Mucosa of rectum (tissue), 2 donors: ENCODE measurements around the gene PRSS8.
"Not testable (repeated sequence)": the region's sequence is repeated elsewhere in the genome, so short reads cannot be mapped to it uniquely, and the experiment has no call there.

Source experiments
- H3K27ac ChIP-seq, 2 donors: one replicate each; pipeline ENCODE4 v1.7.0; 2013; ENCODE audit warnings: inconsistent platforms in 2 of 2, low read depth in 2 of 2, low read length in 2 of 2
- H3K27me3 ChIP-seq, 2 donors: one replicate each; pipeline ENCODE4 v1.7.0; 2013; ENCODE audit warnings: low read length in 2 of 2; ENCODE audit not compliant: control insufficient read depth in 2 of 2, insufficient read depth in 2 of 2
- H3K36me3 ChIP-seq, 2 donors: one replicate each; pipeline ENCODE4 v1.7.0; 2013; ENCODE audit warnings: low read length in 2 of 2; ENCODE audit not compliant: control insufficient read depth in 2 of 2, insufficient read depth in 2 of 2
- H3K4me1 ChIP-seq, 2 donors: one replicate each; pipeline ENCODE4 v1.7.0; 2013; ENCODE audit warnings: low read length in 2 of 2, mild to moderate bottlenecking in 1 of 2; ENCODE audit not compliant: control insufficient read depth in 2 of 2, insufficient read depth in 2 of 2
- H3K4me3 ChIP-seq, 2 donors: one replicate each; pipeline ENCODE4 v1.7.0; 2013; ENCODE audit warnings: low read length in 2 of 2
- H3K9ac ChIP-seq, 2 donors: one replicate each; pipeline ENCODE4 v1.7.0; 2013; ENCODE audit warnings: low read length in 2 of 2, low read depth in 1 of 2, mild to moderate bottlenecking in 1 of 2
- H3K9me3 ChIP-seq, 2 donors: one replicate each; pipeline ENCODE4 v1.7.0; 2013; ENCODE audit warnings: low read length in 2 of 2; ENCODE audit not compliant: control insufficient read depth in 2 of 2
- donor health status: healthy.
- donor health status: Normal muscosa, but diverticular disease.

The PRSS8 gene

GRCh38 chr16:31168848-31169247 lies 33.3 kb upstream of the PRSS8 start:
- H3K9ac ChIP-seq, result no peak overlapping the region
- H3K4me1 ChIP-seq, result no peaks in the 10 kb centered on the region
- no peak overlapping the region for H3K27ac ChIP-seq
- no peaks in the 10 kb centered on the region for H3K27me3 ChIP-seq
- no peaks in the 10 kb centered on the region for H3K36me3 ChIP-seq
- H3K4me3 ChIP-seq, result no peak overlapping the region
- H3K9me3 ChIP-seq, result no peaks in the 10 kb centered on the region

- Histone ChIP-seq H3K27me3 (no peaks in the 10 kb centered on the region), H3K36me3 (no peaks in the 10 kb centered on the region), H3K4me1 (no peaks in the 10 kb centered on the region), H3K27ac (no peak overlapping the region), H3K9ac (no peak overlapping the region), H3K4me3 (no peak overlapping the region), H3K9me3 (no peaks in the 10 kb centered on the region)
These were observed 31.8 kb upstream of the PRSS8 start for GRCh38 chr16:31167315-31167714.

- Histone ChIP-seq H3K36me3 (no peaks in the 10 kb centered on the region), H3K27ac (no peak overlapping the region), H3K4me1 (no peaks in the 10 kb centered on the region), H3K9me3 (no peaks in the 10 kb centered on the region), H3K4me3 (no peak overlapping the region), H3K27me3 (no peaks in the 10 kb centered on the region), H3K9ac (no peak overlapping the region)
These were observed 21.6 kb upstream of the PRSS8 start for GRCh38 chr16:31157136-31157535.

GRCh38 chr16:31150976-31151375 lies 15.4 kb upstream of the PRSS8 start:
- H3K27ac ChIP-seq, H3K9me3 ChIP-seq, H3K27me3 ChIP-seq, H3K36me3 ChIP-seq, H3K4me1 ChIP-seq, H3K9ac ChIP-seq, H3K4me3 ChIP-seq: not testable (repeated sequence)

GRCh38 chr16:31149894-31150890 lies 14.7 kb upstream of the PRSS8 start, which contains the start of gene PRSS36:
Gene PRSS36 (minus strand): TSS chr16:31150066. CDS start chr16:31150035, 31 bp downstream.
- H3K4me3 ChIP-seq, result peak within 1 kb of the TSS in 1 of 2 donors; percentile 3
- peaks cover 0 to 7% of the 10 kb centered on the region in 2 donors for H3K4me1 ChIP-seq
- H3K9ac ChIP-seq, result no peak within 1 kb of the TSS
- H3K27ac ChIP-seq, result peak within 1 kb of the TSS; percentile 3 to 39
- no peaks in the 10 kb centered on the region for H3K36me3 ChIP-seq
- peaks cover 0 to 3% of the 10 kb centered on the region in 2 donors for H3K27me3 ChIP-seq
- no peaks in the 10 kb centered on the region for H3K9me3 ChIP-seq

- H3K9ac ChIP-seq, result no peak overlapping the region
- H3K36me3 ChIP-seq, result no peaks in the 10 kb centered on the region
- H3K4me3 ChIP-seq, result peak overlapping the region in 1 of 2 donors; percentile 3
- H3K27ac ChIP-seq, result peak overlapping the region in 1 of 2 donors; percentile 3
- peaks cover 0 to 3% of the 10 kb centered on the region in 2 donors for H3K27me3 ChIP-seq
- H3K4me1 ChIP-seq, result peaks cover 0 to 7% of the 10 kb centered on the region in 2 donors
- H3K9me3 ChIP-seq, result no peaks in the 10 kb centered on the region
These were observed 13.8 kb upstream of the PRSS8 start for GRCh38 chr16:31149332-31149731.

- Histone ChIP-seq H3K9ac (no peak overlapping the region), H3K4me1 (peaks cover 0 to 7% of the 10 kb centered on the region in 2 donors), H3K9me3 (no peaks in the 10 kb centered on the region), H3K36me3 (no peaks in the 10 kb centered on the region), H3K27me3 (peaks cover 0 to 3% of the 10 kb centered on the region in 2 donors), H3K4me3 (no peak overlapping the region), H3K27ac (no peak overlapping the region)
These were observed 13.4 kb upstream of the PRSS8 start for GRCh38 chr16:31148896-31149295.

- H3K4me1 ChIP-seq, result peaks cover 0 to 7% of the 10 kb centered on the region in 2 donors
- H3K27ac ChIP-seq, result peak overlapping the region in 1 of 2 donors; percentile 33
- no peaks in the 10 kb centered on the region for H3K36me3 ChIP-seq
- peak overlapping the region; percentile 4 to 32 for H3K4me3 ChIP-seq
- H3K9ac ChIP-seq, result peak overlapping the region in 1 of 2 donors; percentile 40
- no peaks in the 10 kb centered on the region for H3K9me3 ChIP-seq
- H3K27me3 ChIP-seq, result peaks cover 0 to 3% of the 10 kb centered on the region in 2 donors
These were observed 12.8 kb upstream of the PRSS8 start for GRCh38 chr16:31148281-31148728.

- no peaks in the 10 kb centered on the region for H3K9me3 ChIP-seq
- H3K27me3 ChIP-seq, result peaks cover 0 to 3% of the 10 kb centered on the region in 2 donors
- no peak overlapping the region for H3K9ac ChIP-seq
- H3K27ac ChIP-seq, result no peak overlapping the region
- no peaks in the 10 kb centered on the region for H3K36me3 ChIP-seq
- peaks cover 6 to 11% of the 10 kb centered on the region in 2 donors for H3K4me1 ChIP-seq
- H3K4me3 ChIP-seq, result peak overlapping the region in 1 of 2 donors; percentile 4
These were observed 12.0 kb upstream of the PRSS8 start for GRCh38 chr16:31147574-31147973.

GRCh38 chr16:31145398-31145990 lies 10.0 kb upstream of the PRSS8 start:
- Histone ChIP-seq H3K9me3 (no peaks in the 10 kb centered on the region), H3K9ac (no peak overlapping the region), H3K27ac (no peak overlapping the region), H3K36me3 (no peaks in the 10 kb centered on the region), H3K4me1 (peaks cover 15 to 23% of the 10 kb centered on the region in 2 donors), H3K4me3 (no peak overlapping the region), H3K27me3 (peaks cover 0 to 3% of the 10 kb centered on the region in 2 donors)
